Bone marrow (tissue), 2 donors: ENCODE measurements around the gene SMKR1.
"Not testable (repeated sequence)": the region's sequence is repeated elsewhere in the genome, so short reads cannot be mapped to it uniquely, and the experiment has no call there.

ENCODE experiments used
- DNase-seq, 2 donors: peaks; one replicate each; lab custom pipeline; 2025; lab: John Stamatoyannopoulos, UW

The SMKR1 gene

GRCh38 chr7:129529643-129530042 lies 27.3 kb downstream of the SMKR1 start:
- DNase-seq = no peak

GRCh38 chr7:129530795-129531391 lies 28.6 kb downstream of the SMKR1 start:
- peak in 1 of 2 donors; percentile 18 for DNase-seq

- DNase-seq = no peak
Observed at GRCh38 chr7:129531721-129532120, 29.4 kb downstream of the SMKR1 start.

GRCh38 chr7:129532375-129532774 lies 30.0 kb downstream of the SMKR1 start:
- DNase-seq = no peak

GRCh38 chr7:129534558-129535274 lies 32.4 kb downstream of the SMKR1 start:
- not testable (repeated sequence) for DNase-seq

- DNase-seq = peak in 1 of 2 donors; percentile 4
Observed at GRCh38 chr7:129535896-129536295, 33.6 kb downstream of the SMKR1 start.

GRCh38 chr7:129536323-129536722 lies 34.0 kb downstream of the SMKR1 start:
- DNase-seq = no peak

- DNase-seq = no peak
Observed at GRCh38 chr7:129538790-129539189, 36.5 kb downstream of the SMKR1 start.

GRCh38 chr7:129540340-129540739 lies 38.0 kb downstream of the SMKR1 start:
- no peak for DNase-seq

- DNase-seq = no peak
Observed at GRCh38 chr7:129544700-129545099, 42.4 kb downstream of the SMKR1 start.

- DNase-seq = no peak
Observed at GRCh38 chr7:129550693-129551360, 48.5 kb downstream of the SMKR1 start.

GRCh38 chr7:129553899-129554461 lies 51.6 kb downstream of the SMKR1 start:
- DNase-seq = peak in 1 of 2 donors; percentile 57

GRCh38 chr7:129556607-129557133 lies 54.3 kb downstream of the SMKR1 start:
- no peak for DNase-seq

GRCh38 chr7:129557686-129558481 lies 55.6 kb downstream of the SMKR1 start:
- no peak for DNase-seq

- no peak for DNase-seq
Observed at GRCh38 chr7:129559564-129559963, 57.2 kb downstream of the SMKR1 start.

- DNase-seq = no peak
Observed at GRCh38 chr7:129560831-129561230, 58.5 kb downstream of the SMKR1 start.

- DNase-seq = no peak
Observed at GRCh38 chr7:129561677-129562359, 59.5 kb downstream of the SMKR1 start.
